ENCODE results near the gene RREB1.

Gene RREB1
- 64.5 to 99.3 (median 86.5) reads per million in 4 experiments for total RNA-seq

GRCh38 chr6:7107578-7108195, at the start of gene RREB1:
RREB1 (plus strand) TSS chr6:7107961; CDS start chr6:7181912, 73,951 bp downstream.
- peak; percentile 31 for DNase-seq

- no peak for DNase-seq
These were observed 49.4 kb upstream of the RREB1 start for GRCh38 chr6:7058250-7058923.

- no peak for DNase-seq
These were observed 46.8 kb upstream of the RREB1 start for GRCh38 chr6:7060769-7061516.

- DNase-seq: no peak
These were observed 45.2 kb upstream of the RREB1 start for GRCh38 chr6:7062451-7063162.

GRCh38 chr6:7067305-7067704, 40.5 kb upstream of the RREB1 start:
- no peak for DNase-seq

- no peak for DNase-seq
These were observed 36.4 kb upstream of the RREB1 start for GRCh38 chr6:7071405-7071804.

GRCh38 chr6:7073082-7073820, 34.5 kb upstream of the RREB1 start:
- no peak for DNase-seq

GRCh38 chr6:7073821-7074525, 33.8 kb upstream of the RREB1 start:
- DNase-seq: peak; percentile 12

GRCh38 chr6:7074870-7075269, 32.9 kb upstream of the RREB1 start:
- no peak for DNase-seq

GRCh38 chr6:7075341-7076000, 32.3 kb upstream of the RREB1 start:
- no peak for DNase-seq

GRCh38 chr6:7077856-7078255, 29.9 kb upstream of the RREB1 start:
- no peak for DNase-seq

- DNase-seq: no peak
These were observed 28.9 kb upstream of the RREB1 start for GRCh38 chr6:7078856-7079255.

GRCh38 chr6:7080311-7080710, 27.4 kb upstream of the RREB1 start:
- no peak for DNase-seq

GRCh38 chr6:7085911-7086310, 21.9 kb upstream of the RREB1 start:
- DNase-seq: no peak

GRCh38 chr6:7086488-7086887, 21.3 kb upstream of the RREB1 start:
- no peak for DNase-seq

GRCh38 chr6:7087066-7087465, 20.7 kb upstream of the RREB1 start:
- DNase-seq: no peak

GRCh38 chr6:7087491-7087979, 20.2 kb upstream of the RREB1 start:
- no peak for DNase-seq

- no peak for DNase-seq
These were observed 19.6 kb upstream of the RREB1 start for GRCh38 chr6:7088076-7088742.

- no peak for DNase-seq
These were observed 8.8 kb upstream of the RREB1 start for GRCh38 chr6:7098993-7099392.

- no peak for DNase-seq
These were observed 7.5 kb upstream of the RREB1 start for GRCh38 chr6:7100072-7100752.

All from effector CD8-positive, alpha-beta T cell (primary cell).